IMR-90 (cell line): ENCODE data around the gene PSMG4. TPM values are rescaled to one million over a fixed set of nuclear protein-coding genes. Genes with fewer than 3 reads are reported as not detected.
A peak's percentile ranks its signal among the peaks of the same experiment; 100 is the strongest.

Experiments used
- ATAC-seq: fragments of 200-7000 bp; cut with Tn5 transposase; 2 replicates; pipeline ENCODE4 v1.9.1; 2020; ENCODE audit warnings: low read depth, mild to moderate bottlenecking, moderate library complexity
- BruUV-seq: library from RNA; stranded (reverse); fragments of 400-500 nt; replicated peaks from 2 replicates; lab custom pipeline; 2021; lab: Mats Ljungman, UMichigan
- CTCF ChIA-PET: fragments of 300-600 bp; formaldehyde crosslinking; extraction: SDS; loops from one replicate; lab custom pipeline; 2021; ENCODE audit warnings: antibody characterized with exemption; lab: Yijun Ruan, JAX
- POLR2A ChIA-PET: fragments of 300-600 bp; sonication (Branson Sonifier 250); formaldehyde crosslinking; loops from one replicate; lab custom pipeline; 2022; ENCODE audit warnings: antibody characterized with exemption; ENCODE audit not compliant: unreplicated experiment; lab: Charles Lee
- DNase-seq: peaks from one replicate; pipeline ENCODE4 v3.0.0; 2013
- H2AFZ ChIP-seq: replicated peaks from 2 replicates; pipeline ENCODE3; 2013; ENCODE audit warnings: low read length, mild to moderate bottlenecking; ENCODE audit not compliant: poor library complexity
- H2AK5ac ChIP-seq: 2 replicates; pipeline ENCODE4 v1.6.1; 2013; ENCODE audit warnings: low read depth, low read length, inconsistent platforms
- H2AK9ac ChIP-seq: replicated peaks from 2 replicates; pipeline ENCODE3; 2013; ENCODE audit warnings: mild to moderate bottlenecking, low read depth, low read length, moderate library complexity; ENCODE audit not compliant: poor library complexity
- H2BK120ac ChIP-seq: 2 replicates; pipeline ENCODE4 v1.6.1; 2013; ENCODE audit warnings: low read depth, low read length, inconsistent platforms
- H2BK15ac ChIP-seq: 3 replicates; pipeline ENCODE4 v1.6.1; 2013; ENCODE audit warnings: low read depth, low read length, inconsistent platforms
- H2BK20ac ChIP-seq: 2 replicates; pipeline ENCODE4 v1.6.1; 2013; ENCODE audit warnings: low read depth, mild to moderate bottlenecking, inconsistent platforms, low read length, moderate library complexity
- H2BK5ac ChIP-seq: 2 replicates; pipeline ENCODE4 v1.6.1; 2013; ENCODE audit warnings: mild to moderate bottlenecking, low read depth, low read length, inconsistent platforms; ENCODE audit not compliant: poor library complexity, severe bottlenecking
- H3K14ac ChIP-seq: replicated peaks from 2 replicates; pipeline ENCODE4 v1.6.1; 2013; ENCODE audit warnings: low read depth, low read length, inconsistent platforms
- H3K18ac ChIP-seq: 2 replicates; pipeline ENCODE4 v1.6.1; 2013; ENCODE audit warnings: low read depth, low read length, control low read depth
- H3K23ac ChIP-seq: 2 replicates; pipeline ENCODE4 v1.6.1; 2013; ENCODE audit warnings: low read depth, low read length, inconsistent platforms
- H3K27ac ChIP-seq: 2 replicates; pipeline ENCODE4 v1.5.1; 2013; ENCODE audit warnings: mild to moderate bottlenecking, control low read depth, low read length; ENCODE audit not compliant: insufficient read depth
- H3K27me3 ChIP-seq: 2 replicates; pipeline ENCODE4 v1.6.1; 2013; ENCODE audit warnings: low read length; ENCODE audit not compliant: control insufficient read depth, insufficient read depth
- H3K36me3 ChIP-seq: 2 replicates; pipeline ENCODE4 v1.6.1; 2013; ENCODE audit warnings: low read length, mixed read lengths; ENCODE audit not compliant: control insufficient read depth, insufficient read depth
- H3K4ac ChIP-seq: 2 replicates; pipeline ENCODE4 v1.6.1; 2013; ENCODE audit warnings: low read depth, low read length, inconsistent platforms
- H3K4me1 ChIP-seq: 2 replicates; pipeline ENCODE4 v1.6.1; 2013; ENCODE audit warnings: low read length, mixed read lengths; ENCODE audit not compliant: control insufficient read depth, insufficient read depth
- H3K4me2 ChIP-seq: 2 replicates; pipeline ENCODE4 v1.6.1; 2013; ENCODE audit warnings: low read depth, mild to moderate bottlenecking, control low read depth, low read length, moderate library complexity
- H3K4me3 ChIP-seq: 2 replicates; pipeline ENCODE4 v1.5.1; 2013; ENCODE audit warnings: low read depth, mild to moderate bottlenecking, control low read depth, low read length, moderate library complexity; ENCODE audit not compliant: insufficient read depth
- H3K56ac ChIP-seq: 2 replicates; pipeline ENCODE4 v1.6.1; 2013; ENCODE audit warnings: low read length, inconsistent platforms; ENCODE audit not compliant: insufficient read depth; ENCODE audit errors: extremely low read depth
- H3K79me1 ChIP-seq, 2 experiments: 2 replicates each; pipeline ENCODE4 v1.6.1; 2013; ENCODE audit warnings: low read length in 2 of 2, inconsistent platforms in 1 of 2, low read depth in 1 of 2
- H3K9ac ChIP-seq: 2 replicates; pipeline ENCODE4 v1.6.1; 2013; ENCODE audit warnings: low read depth, low read length, control low read depth
- H3K9me1 ChIP-seq: 2 replicates; pipeline ENCODE4 v1.6.1; 2013; ENCODE audit warnings: low read length, inconsistent platforms; ENCODE audit not compliant: insufficient read depth
- H3K9me3 ChIP-seq: 2 replicates; pipeline ENCODE4 v1.6.1; 2013; ENCODE audit warnings: low read length; ENCODE audit not compliant: control insufficient read depth, insufficient read depth
- H4K20me1 ChIP-seq: 2 replicates; pipeline ENCODE4 v1.6.1; 2013; ENCODE audit warnings: low read length, inconsistent platforms; ENCODE audit not compliant: insufficient read depth
- H4K5ac ChIP-seq: 2 replicates; pipeline ENCODE4 v1.6.1; 2013; ENCODE audit warnings: mild to moderate bottlenecking, low read depth, low read length, control low read depth
- H4K8ac ChIP-seq, 2 experiments: 2 replicates each; pipeline ENCODE4 v1.6.1; 2013; ENCODE audit warnings: low read depth in 2 of 2, low read length in 2 of 2, control low read depth in 1 of 2, inconsistent platforms in 1 of 2
- H4K91ac ChIP-seq: 2 replicates; pipeline ENCODE4 v1.6.1; 2013; ENCODE audit warnings: low read depth, low read length, inconsistent platforms; ENCODE audit not compliant: insufficient read depth
- CHD1 ChIP-seq: IDR thresholded peaks from 2 replicates; pipeline ENCODE4 v1.6.1; 2012; ENCODE audit warnings: low read depth, low read length, improper control_type of control experiment
- FOS ChIP-seq: fragments of 150-350 bp; IDR thresholded peaks from 2 replicates; pipeline ENCODE4 v1.6.1; 2016; ENCODE audit warnings: low read depth, low read length
- MAFK ChIP-seq: IDR thresholded peaks from 2 replicates; pipeline ENCODE4 v1.6.1; 2012; ENCODE audit warnings: low read depth, low read length, improper control_type of control experiment
- MAZ ChIP-seq: IDR thresholded peaks from 2 replicates; pipeline ENCODE4 v1.6.1; 2012; ENCODE audit warnings: low read depth, mild to moderate bottlenecking, low read length, improper control_type of control experiment, moderate library complexity, borderline replicate concordance
- MXI1 ChIP-seq: IDR thresholded peaks from 2 replicates; pipeline ENCODE4 v1.6.1; 2012; ENCODE audit warnings: low read depth, mild to moderate bottlenecking, low read length, moderate library complexity, borderline replicate concordance
- POLR2A ChIP-seq: IDR thresholded peaks from 2 replicates; pipeline ENCODE4 v1.6.1; 2012; ENCODE audit warnings: mild to moderate bottlenecking, low read depth, low read length
- RAD21 ChIP-seq: IDR thresholded peaks from 2 replicates; pipeline ENCODE4 v1.6.1; 2012; ENCODE audit warnings: low read length, improper control_type of control experiment
- RCOR1 ChIP-seq: IDR thresholded peaks from 2 replicates; pipeline ENCODE4 v1.6.1; 2012; ENCODE audit warnings: mild to moderate bottlenecking, low read length, improper control_type of control experiment; ENCODE audit not compliant: insufficient replicate concordance
- SMC3 ChIP-seq: fragments of 150-350 bp; IDR thresholded peaks from 2 replicates; pipeline ENCODE4 v1.6.1; 2016; ENCODE audit warnings: low read depth, mild to moderate bottlenecking, antibody characterized with exemption, low read length, moderate library complexity
- USF2 ChIP-seq: fragments of 150-350 bp; IDR thresholded peaks from 2 replicates; pipeline ENCODE4 v1.6.1; 2017; ENCODE audit warnings: mild to moderate bottlenecking, antibody characterized with exemption, low read length, low read depth
- WGBS, 2 experiments: methylation state at CpG; one replicate each; pipeline versions ENCODE4 v1.1.5 to v1.1.7; 2013; ENCODE audit warnings: missing lambda C conversion rate in 2 of 2; ENCODE audit not compliant: insufficient read length in 1 of 2; ENCODE audit errors: extremely low coverage in 2 of 2; 5-methylcytosine and 5-hydroxymethylcytosine counted together
- dilution Hi-C: fragments of 300-500 bp; cut with HindIII; formaldehyde crosslinking; loops from one replicate; pipeline ENCODE4 v1.14.3; 2018; ENCODE audit warnings: low sequenced_read_pairs; ENCODE audit not compliant: unreplicated experiment
- in situ Hi-C: fragments of 300-500 bp; cut with MboI; formaldehyde crosslinking; loops from 3 replicates; pipeline ENCODE4 v1.14.3; 2019; ENCODE audit warnings: low sequenced_read_pairs, inconsistent platforms, mixed read lengths
- intact Hi-C: fragments of 100-400 bp; cut with micrococcal nuclease; formaldehyde crosslinking; loops from 2 replicates; pipeline ENCODE4 v1.10.0; 2022
- polyA plus RNA-seq, 3 experiments: library from polyadenylated mRNA; depleted of rRNA; stranded (reverse); fragments of >200 nt; gene quantifications; 2 replicates each; pipeline ENCODE4 v1.2.3, GENCODE V29; 2012; ENCODE audit warnings: low replicate concordance in 1 of 3
- total RNA-seq: library from RNA; depleted of rRNA; stranded (reverse); fragments of >200 nt; gene quantifications from 2 replicates; pipeline ENCODE4 v1.2.3, GENCODE V29; 2012
- TF ChIP-seq, protein P1 (sequence below): fragments of 150-350 bp; IDR thresholded peaks from 2 replicates; pipeline ENCODE4 v1.6.1; 2016; ENCODE audit warnings: low read depth, mild to moderate bottlenecking, low read length, moderate library complexity, borderline replicate concordance
- TF ChIP-seq, protein P2 (sequence below): conservative IDR thresholded peaks from 2 replicates; pipeline ENCODE4 v1.5.1; 2012; ENCODE audit warnings: mild to moderate bottlenecking, low read depth, low read length, improper control_type of control experiment

The PSMG4 gene
- total and polyA plus RNA-seq, 2 of the 4 experiments (the other 2 are of a cell fraction): 5.6 to 13.4 TPM

- no peak overlapping the region for H3K9ac ChIP-seq
- no peak overlapping the region for H4K5ac ChIP-seq
- no peak overlapping the region for H4K91ac ChIP-seq
- ATAC-seq (no peak), DNase-seq (peak; percentile 37)
- H2AFZ ChIP-seq: no peak overlapping the region
- no TSS peak for BruUV-seq
- H3K4me1 ChIP-seq: peaks cover 18% of the 10 kb centered on the region
- no peak overlapping the region for H3K4me2 ChIP-seq
- H4K8ac ChIP-seq: no peak overlapping the region
- H2BK20ac ChIP-seq: no peak overlapping the region
- no peak overlapping the region for H3K27ac ChIP-seq
- in situ Hi-C loops (loop anchor here (5.0 kb wide), 1 partner anchor 451 kb away; no protein-coding TSS in a partner anchor), intact Hi-C loops (loop anchor here (5.0 kb wide), 2 partner anchors 131 to 241 kb away; no protein-coding TSS in a partner anchor), dilution Hi-C loops (no loop called here)
- peaks cover 26% of the 10 kb centered on the region for H4K20me1 ChIP-seq
- H2AK9ac ChIP-seq: no peak overlapping the region
- no peak overlapping the region for H3K18ac ChIP-seq
- H3K9me1 ChIP-seq: peaks cover 7% of the 10 kb centered on the region; the same call in 1 of the 2 replicates
- H3K27me3 ChIP-seq: no peaks in the 10 kb centered on the region
- H3K9me3 ChIP-seq: no peaks in the 10 kb centered on the region
- no peak overlapping the region for H3K23ac ChIP-seq
- H2BK15ac ChIP-seq: no peak overlapping the region
- no peak overlapping the region for H3K4me3 ChIP-seq
- no peak overlapping the region for H2BK5ac ChIP-seq
- no peak overlapping the region for H3K4ac ChIP-seq
- POLR2A ChIA-PET: no interaction called here
- no peak overlapping the region for H2BK120ac ChIP-seq
- peak overlapping the region; percentile 33 for H2AK5ac ChIP-seq
- H3K36me3 ChIP-seq: peaks cover 2% of the 10 kb centered on the region; the same call in 1 of the 2 replicates
- TF ChIP-seq, protein P1, sequence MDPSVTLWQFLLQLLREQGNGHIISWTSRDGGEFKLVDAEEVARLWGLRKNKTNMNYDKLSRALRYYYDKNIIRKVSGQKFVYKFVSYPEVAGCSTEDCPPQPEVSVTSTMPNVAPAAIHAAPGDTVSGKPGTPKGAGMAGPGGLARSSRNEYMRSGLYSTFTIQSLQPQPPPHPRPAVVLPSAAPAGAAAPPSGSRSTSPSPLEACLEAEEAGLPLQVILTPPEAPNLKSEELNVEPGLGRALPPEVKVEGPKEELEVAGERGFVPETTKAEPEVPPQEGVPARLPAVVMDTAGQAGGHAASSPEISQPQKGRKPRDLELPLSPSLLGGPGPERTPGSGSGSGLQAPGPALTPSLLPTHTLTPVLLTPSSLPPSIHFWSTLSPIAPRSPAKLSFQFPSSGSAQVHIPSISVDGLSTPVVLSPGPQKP: no peak
- TF ChIP-seq MXI1: no peak
- TF ChIP-seq RCOR1: no peak
- TF ChIP-seq SMC3: no peak
- no peak for TF ChIP-seq USF2
- no peak for TF ChIP-seq RAD21
- no peak for TF ChIP-seq FOS
- TF ChIP-seq, protein P2, sequence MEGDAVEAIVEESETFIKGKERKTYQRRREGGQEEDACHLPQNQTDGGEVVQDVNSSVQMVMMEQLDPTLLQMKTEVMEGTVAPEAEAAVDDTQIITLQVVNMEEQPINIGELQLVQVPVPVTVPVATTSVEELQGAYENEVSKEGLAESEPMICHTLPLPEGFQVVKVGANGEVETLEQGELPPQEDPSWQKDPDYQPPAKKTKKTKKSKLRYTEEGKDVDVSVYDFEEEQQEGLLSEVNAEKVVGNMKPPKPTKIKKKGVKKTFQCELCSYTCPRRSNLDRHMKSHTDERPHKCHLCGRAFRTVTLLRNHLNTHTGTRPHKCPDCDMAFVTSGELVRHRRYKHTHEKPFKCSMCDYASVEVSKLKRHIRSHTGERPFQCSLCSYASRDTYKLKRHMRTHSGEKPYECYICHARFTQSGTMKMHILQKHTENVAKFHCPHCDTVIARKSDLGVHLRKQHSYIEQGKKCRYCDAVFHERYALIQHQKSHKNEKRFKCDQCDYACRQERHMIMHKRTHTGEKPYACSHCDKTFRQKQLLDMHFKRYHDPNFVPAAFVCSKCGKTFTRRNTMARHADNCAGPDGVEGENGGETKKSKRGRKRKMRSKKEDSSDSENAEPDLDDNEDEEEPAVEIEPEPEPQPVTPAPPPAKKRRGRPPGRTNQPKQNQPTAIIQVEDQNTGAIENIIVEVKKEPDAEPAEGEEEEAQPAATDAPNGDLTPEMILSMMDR: no peak
- TF ChIP-seq MAFK: no peak
- TF ChIP-seq CHD1: no peak
- no peak for TF ChIP-seq MAZ
- no peak for TF ChIP-seq POLR2A
- H3K79me1 ChIP-seq: no peaks in the 10 kb centered on the region
- WGBS, 2 experiments: 100% methylated on average over 5 of the region's 14 CpGs; no CpG with 5 or more reads in 1 of the 2 experiments
- 0 out of 2 replicates have a peak overlapping the region, but pooled peaks have one; percentile 26 for H3K14ac ChIP-seq
- CTCF ChIA-PET: no interaction called here
- no peak overlapping the region for H3K56ac ChIP-seq
These were observed 22.2 kb downstream of the PSMG4 start for GRCh38 chr6:3280866-3281465.
